Measurements from ENCODE around the gene AKT3.

AKT3 gene

GRCh38 chr1:243561588-243562319 lies 288.3 kb downstream of the AKT3 start:
- no peak for DNase-seq (ENCODE audit: low read depth in 3 of 3, low spot score in 1 of 3)

- DNase-seq (ENCODE audit: low read depth in 3 of 3, low spot score in 1 of 3) = no peak
Observed at GRCh38 chr1:243559575-243560162, 290.4 kb downstream of the AKT3 start.

GRCh38 chr1:243558576-243558975 lies 291.5 kb downstream of the AKT3 start:
- no peak for DNase-seq (ENCODE audit: low read depth in 3 of 3, low spot score in 1 of 3)

GRCh38 chr1:243557866-243558265 lies 292.2 kb downstream of the AKT3 start:
- DNase-seq (ENCODE audit: low read depth in 3 of 3, low spot score in 1 of 3) = no peak

GRCh38 chr1:243554686-243555085 lies 295.4 kb downstream of the AKT3 start:
- DNase-seq (ENCODE audit: low read depth in 3 of 3, low spot score in 1 of 3) = no peak

GRCh38 chr1:243553090-243553489 lies 297.0 kb downstream of the AKT3 start:
- no peak for DNase-seq (ENCODE audit: low read depth in 3 of 3, low spot score in 1 of 3)

GRCh38 chr1:243550276-243550675 lies 299.8 kb downstream of the AKT3 start:
- no peak for DNase-seq (ENCODE audit: low read depth in 3 of 3, low spot score in 1 of 3)

- DNase-seq (ENCODE audit: low read depth in 3 of 3, low spot score in 1 of 3) = no peak
Observed at GRCh38 chr1:243549791-243550190, 300.3 kb downstream of the AKT3 start.

DNA sequence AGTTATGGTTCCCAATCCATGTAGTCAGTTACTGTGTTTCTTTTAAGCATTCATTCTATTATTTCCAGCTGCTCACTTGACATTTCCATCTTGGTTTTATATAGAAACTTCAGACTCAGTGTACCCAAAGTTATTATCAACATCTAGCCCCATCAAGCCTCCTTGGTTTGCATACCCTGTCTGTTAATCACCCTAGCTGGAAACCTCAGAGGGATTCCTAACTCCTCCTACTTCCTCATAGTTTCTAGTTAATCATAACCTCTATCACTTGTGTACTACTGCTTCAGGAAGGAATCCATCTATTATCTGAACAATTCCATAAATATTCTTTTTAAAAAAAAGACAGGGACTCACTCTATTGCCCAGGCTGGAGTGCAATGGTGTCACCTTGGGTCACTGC lies 300.9 kb downstream of the AKT3 start:
- DNase-seq (ENCODE audit: low read depth in 3 of 3, low spot score in 1 of 3) = no peak

- DNase-seq (ENCODE audit: low read depth in 3 of 3, low spot score in 1 of 3) = no peak
Observed at GRCh38 chr1:243548516-243548915, 301.5 kb downstream of the AKT3 start.

GRCh38 chr1:243547891-243548290 lies 302.2 kb downstream of the AKT3 start:
- no peak for DNase-seq (ENCODE audit: low read depth in 3 of 3, low spot score in 1 of 3)

DNA sequence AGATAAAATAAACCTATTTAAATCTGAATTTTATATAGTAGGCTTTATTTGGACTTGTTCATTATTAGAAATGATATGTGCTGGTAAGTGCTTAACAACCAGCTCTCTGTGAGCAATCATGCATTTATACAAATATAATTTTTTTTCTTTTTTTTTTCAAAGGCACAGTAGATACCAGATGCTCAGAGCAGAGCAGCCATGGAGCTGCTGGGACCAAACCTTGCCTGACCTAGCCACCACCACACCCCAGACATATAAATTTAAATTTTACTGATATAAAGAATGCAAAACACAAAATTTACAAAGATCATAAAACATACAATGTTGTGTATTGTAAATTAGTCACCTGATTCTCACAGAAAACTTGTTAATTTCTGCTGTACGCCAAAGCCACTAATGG lies 303.6 kb downstream of the AKT3 start:
- DNase-seq (ENCODE audit: low read depth in 3 of 3, low spot score in 1 of 3) = no peak

DNA sequence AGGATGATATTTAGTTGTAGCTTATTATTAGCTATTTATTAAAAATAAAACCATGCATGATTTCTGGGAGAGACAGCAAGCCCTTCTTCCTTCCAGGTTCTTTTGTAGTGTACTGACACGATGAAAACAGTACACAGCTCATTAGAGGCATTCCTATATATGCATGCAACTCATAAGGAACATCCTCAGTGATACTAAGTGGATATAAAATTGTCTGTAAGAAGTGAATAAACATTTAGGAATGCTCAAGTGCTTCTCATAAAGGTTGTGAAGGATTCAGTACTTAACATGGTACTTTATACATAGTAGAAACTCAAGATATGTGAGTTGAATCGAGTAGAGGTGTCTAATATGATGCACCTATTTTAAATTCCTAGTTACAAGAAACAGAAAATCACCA lies 306.5 kb downstream of the AKT3 start:
- DNase-seq (ENCODE audit: low read depth in 3 of 3, low spot score in 1 of 3) = no peak

GRCh38 chr1:243542739-243543415 lies 307.2 kb downstream of the AKT3 start:
- DNase-seq (ENCODE audit: low read depth in 3 of 3, low spot score in 1 of 3) = no peak

- DNase-seq (ENCODE audit: low read depth in 3 of 3, low spot score in 1 of 3) = no peak
Observed at GRCh38 chr1:243539636-243540035, 310.4 kb downstream of the AKT3 start.

GRCh38 chr1:243535014-243535413 lies 315.0 kb downstream of the AKT3 start:
- no peak for DNase-seq (ENCODE audit: low read depth in 3 of 3, low spot score in 1 of 3)

DNA sequence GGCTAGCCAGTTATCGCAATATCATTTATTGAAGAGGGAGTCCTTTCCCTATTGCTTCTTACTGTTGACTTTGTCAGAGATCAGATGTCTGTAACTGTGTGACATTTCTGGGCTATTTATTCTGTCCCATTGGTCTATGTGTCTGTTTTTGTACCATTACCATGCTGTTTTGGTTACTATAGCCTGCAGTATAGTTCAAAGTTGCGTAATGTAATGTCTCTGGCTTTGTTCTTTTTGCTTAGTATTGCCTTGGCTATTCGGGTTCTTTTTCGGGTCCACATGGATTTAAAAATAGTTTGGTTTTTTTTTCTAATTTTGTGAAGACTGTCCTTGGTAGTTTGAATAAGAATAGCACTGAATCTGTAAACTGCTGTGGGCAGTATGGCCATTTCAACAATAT lies 320.5 kb downstream of the AKT3 start:
- DNase-seq (ENCODE audit: low read depth in 3 of 3, low spot score in 1 of 3) = no peak

DNA sequence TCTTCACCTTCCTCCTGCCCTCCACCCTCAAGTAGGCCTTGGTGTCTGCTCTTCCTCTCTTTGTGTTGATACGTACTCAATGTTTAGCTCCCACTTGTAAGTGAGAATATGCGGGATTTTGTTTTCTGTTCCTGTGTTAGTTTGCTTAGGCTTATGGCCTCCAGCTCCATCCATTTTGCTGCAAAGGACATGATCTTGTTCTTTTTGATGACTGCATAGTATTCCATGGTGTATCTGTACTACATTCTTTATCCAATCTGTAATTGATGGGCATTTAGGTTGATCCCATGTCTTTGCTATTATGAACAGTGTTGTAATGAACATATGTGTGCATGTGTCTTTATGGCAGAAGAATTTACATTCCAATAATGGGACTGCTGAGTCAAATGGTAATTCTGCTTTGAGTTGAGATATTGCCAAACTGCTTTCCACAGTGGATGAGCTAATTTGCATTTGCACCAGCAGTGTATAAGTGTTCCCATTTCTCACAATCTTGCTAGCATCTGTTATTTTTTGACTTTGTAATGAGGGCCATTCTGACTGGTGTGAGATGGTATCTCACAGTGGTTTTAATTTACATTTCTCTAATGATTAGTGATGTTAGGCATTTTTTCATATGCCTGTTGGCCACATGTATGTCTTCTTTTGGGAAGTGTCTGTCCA lies 321.5 kb downstream of the AKT3 start:
- DNase-seq (ENCODE audit: low read depth in 3 of 3, low spot score in 1 of 3) = no peak

DNA sequence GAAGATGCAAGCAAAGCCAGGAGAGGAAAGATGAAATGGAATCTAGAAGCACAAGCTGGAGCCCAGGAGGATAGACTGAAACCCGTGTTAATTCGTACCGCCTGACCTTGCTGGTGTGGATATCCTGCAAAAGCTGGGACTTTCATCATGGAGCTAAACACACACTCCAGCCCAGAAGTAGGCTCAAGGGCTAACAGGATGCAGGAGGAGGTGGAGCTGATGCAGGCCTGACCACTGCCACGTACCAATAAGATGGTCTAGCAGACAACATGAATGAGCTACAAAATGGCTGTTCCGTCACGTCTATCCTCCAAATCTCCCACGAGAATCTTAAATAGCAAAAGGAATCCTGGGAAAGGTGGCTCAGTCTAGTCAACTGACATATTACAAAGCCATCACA lies 323.9 kb downstream of the AKT3 start:
- DNase-seq (ENCODE audit: low read depth in 3 of 3, low spot score in 1 of 3) = no peak

- DNase-seq (ENCODE audit: low read depth in 3 of 3, low spot score in 1 of 3) = no peak
Observed at GRCh38 chr1:243525085-243525487, 325.0 kb downstream of the AKT3 start.

DNA sequence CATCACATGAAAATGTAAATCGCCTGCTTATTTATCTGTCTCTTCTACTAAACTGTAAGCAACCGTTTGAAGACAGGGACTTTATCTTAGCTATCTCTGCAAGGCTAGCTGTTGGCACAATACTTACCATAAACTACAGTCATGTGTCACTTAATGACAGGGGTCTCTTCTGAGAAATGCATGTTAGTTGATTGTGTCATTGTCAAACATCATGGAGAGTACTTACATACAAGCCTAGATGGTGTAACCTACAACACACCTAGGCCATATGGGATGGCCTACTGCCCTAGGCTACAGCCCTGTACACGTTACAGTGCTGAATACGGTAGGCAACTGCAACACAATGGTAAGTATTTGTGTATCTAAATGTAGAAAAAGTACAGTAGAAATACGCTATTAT lies 326.3 kb downstream of the AKT3 start:
- no peak for DNase-seq (ENCODE audit: low read depth in 3 of 3, low spot score in 1 of 3)

DNA sequence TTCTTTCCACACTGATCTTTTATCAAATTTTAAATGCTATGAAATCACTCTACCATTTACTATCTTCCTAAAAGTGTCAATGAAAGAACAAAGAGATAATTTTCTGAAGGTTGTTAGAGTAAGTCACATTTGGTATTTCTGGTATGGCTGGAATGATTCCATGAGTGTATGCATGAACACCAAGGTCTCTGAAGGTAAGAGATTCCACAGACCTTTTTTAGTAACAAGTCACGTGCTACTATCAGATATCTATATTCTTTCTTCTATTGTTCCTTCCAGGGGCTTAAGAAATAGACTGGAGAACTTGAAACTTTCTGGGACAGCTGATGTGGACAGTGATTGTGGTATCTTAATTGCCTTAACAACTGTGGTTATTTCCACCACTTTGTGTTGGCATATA lies 329.2 kb downstream of the AKT3 start:
- DNase-seq (ENCODE audit: low read depth in 3 of 3, low spot score in 1 of 3) = no peak

Measured in stimulated activated CD4-positive, alpha-beta T cell treated with anti-CD3 and anti-CD28 coated beads, TNF-alpha, amount 100 ng/mL, for 1 hour (primary cell).